Type B pancreatic cell (in vitro differentiated cells): Measurements from ENCODE around the gene ITSN2. TPM values are rescaled to one million over a fixed set of nuclear protein-coding genes. Genes with fewer than 3 reads are reported as not detected.

ENCODE experiments used
- DNase-seq: peaks from one replicate; pipeline ENCODE4 v3.0.0; 2021; ENCODE audit warnings: mixed read lengths; ENCODE audit not compliant: unreplicated experiment; ENCODE audit errors: extremely low spot score
- H3K27ac Mint-ChIP-seq: 2 replicates; pipeline ENCODE4 v1.8.0; 2021; ENCODE audit warnings: mild to moderate bottlenecking, mixed read lengths
- H3K27me3 Mint-ChIP-seq: 2 replicates; pipeline ENCODE4 v1.8.0; 2021; ENCODE audit warnings: mixed read lengths
- H3K36me3 Mint-ChIP-seq: 2 replicates; pipeline ENCODE4 v1.8.0; 2021; ENCODE audit warnings: mixed read lengths
- H3K4me1 Mint-ChIP-seq: one replicate; pipeline ENCODE4 v1.8.0; 2021; ENCODE audit warnings: mixed read lengths; ENCODE audit not compliant: unreplicated experiment
- H3K4me3 Mint-ChIP-seq: 2 replicates; pipeline ENCODE4 v1.8.0; 2021; ENCODE audit warnings: mild to moderate bottlenecking, mixed read lengths
- H3K9me3 Mint-ChIP-seq: 2 replicates; pipeline ENCODE4 v1.8.0; 2021; ENCODE audit warnings: mixed read lengths
- total RNA-seq: library from RNA; stranded (reverse); gene quantifications from 2 replicates; pipeline ENCODE4 v1.2.1, GENCODE V29; 2021; ENCODE audit warnings: low replicate concordance
- TF ChIP-seq, protein P1 (sequence below): fragments of 200-600 bp; sonication (generic); conservative IDR thresholded peaks from 2 replicates; pipeline ENCODE4 v1.5.0; 2021; ENCODE audit warnings: antibody characterized with exemption, mild to moderate bottlenecking

ITSN2 gene
- total RNA-seq, 1 donor from 2014 or later, result 18.9 TPM

DNA sequence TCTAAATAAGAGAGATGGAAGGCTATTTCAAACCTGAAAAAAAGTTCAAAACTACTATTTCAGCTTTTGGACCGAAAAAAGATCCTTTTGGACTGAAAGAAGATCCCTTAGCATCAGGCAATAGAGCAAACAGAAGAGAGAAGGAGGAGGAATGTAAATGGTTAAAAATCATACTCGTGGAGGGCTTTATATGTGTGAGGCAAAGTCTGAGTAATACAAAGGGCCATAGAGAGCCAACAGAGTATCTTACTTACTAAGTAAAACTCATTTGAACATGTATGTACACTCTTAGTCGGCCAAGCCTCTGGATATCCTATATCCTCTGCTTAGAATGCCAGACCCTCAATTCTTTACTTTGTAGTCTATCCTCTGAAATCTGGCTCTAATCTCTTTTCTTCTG is 55.7 kb downstream of the ITSN2 start:
- DNase-seq, result no peak
- Mint-ChIP-seq H3K27me3 (no peaks in the 10 kb centered on the region), H3K27ac (no peak overlapping the region), H3K9me3 (no peaks in the 10 kb centered on the region), H3K4me3 (no peak overlapping the region), H3K4me1 (peaks cover 3% of the 10 kb centered on the region), H3K36me3 (peaks cover 27% of the 10 kb centered on the region)
- TF ChIP-seq, protein P1, sequence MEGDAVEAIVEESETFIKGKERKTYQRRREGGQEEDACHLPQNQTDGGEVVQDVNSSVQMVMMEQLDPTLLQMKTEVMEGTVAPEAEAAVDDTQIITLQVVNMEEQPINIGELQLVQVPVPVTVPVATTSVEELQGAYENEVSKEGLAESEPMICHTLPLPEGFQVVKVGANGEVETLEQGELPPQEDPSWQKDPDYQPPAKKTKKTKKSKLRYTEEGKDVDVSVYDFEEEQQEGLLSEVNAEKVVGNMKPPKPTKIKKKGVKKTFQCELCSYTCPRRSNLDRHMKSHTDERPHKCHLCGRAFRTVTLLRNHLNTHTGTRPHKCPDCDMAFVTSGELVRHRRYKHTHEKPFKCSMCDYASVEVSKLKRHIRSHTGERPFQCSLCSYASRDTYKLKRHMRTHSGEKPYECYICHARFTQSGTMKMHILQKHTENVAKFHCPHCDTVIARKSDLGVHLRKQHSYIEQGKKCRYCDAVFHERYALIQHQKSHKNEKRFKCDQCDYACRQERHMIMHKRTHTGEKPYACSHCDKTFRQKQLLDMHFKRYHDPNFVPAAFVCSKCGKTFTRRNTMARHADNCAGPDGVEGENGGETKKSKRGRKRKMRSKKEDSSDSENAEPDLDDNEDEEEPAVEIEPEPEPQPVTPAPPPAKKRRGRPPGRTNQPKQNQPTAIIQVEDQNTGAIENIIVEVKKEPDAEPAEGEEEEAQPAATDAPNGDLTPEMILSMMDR, result no peak

DNA sequence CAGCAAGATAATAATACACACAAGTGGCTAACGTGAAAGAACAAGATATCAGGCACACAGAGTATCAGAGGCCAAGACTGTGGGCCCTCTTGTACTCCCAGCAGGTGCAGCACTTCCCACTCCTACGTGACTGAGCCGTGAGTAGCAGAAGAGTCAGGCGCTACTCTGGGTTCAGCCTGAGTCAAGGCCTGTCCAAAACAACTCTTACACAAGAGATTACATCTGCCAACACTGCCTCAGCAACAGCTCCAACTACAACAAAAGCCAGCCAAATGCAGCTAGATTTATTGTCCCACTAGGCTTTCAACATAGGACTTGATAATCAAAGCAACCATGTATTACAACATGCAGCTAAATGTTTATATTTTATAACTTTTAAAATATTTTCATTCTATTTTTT is 56.2 kb downstream of the ITSN2 start:
- no peak for DNase-seq
- TF ChIP-seq, protein P1, result no peak
- no peak overlapping the region for H3K4me3 Mint-ChIP-seq
- no peaks in the 10 kb centered on the region for H3K27me3 Mint-ChIP-seq
- H3K4me1 Mint-ChIP-seq, result peaks cover 3% of the 10 kb centered on the region
- peaks cover 27% of the 10 kb centered on the region for H3K36me3 Mint-ChIP-seq
- H3K9me3 Mint-ChIP-seq, result no peaks in the 10 kb centered on the region
- H3K27ac Mint-ChIP-seq, result no peak overlapping the region

DNA sequence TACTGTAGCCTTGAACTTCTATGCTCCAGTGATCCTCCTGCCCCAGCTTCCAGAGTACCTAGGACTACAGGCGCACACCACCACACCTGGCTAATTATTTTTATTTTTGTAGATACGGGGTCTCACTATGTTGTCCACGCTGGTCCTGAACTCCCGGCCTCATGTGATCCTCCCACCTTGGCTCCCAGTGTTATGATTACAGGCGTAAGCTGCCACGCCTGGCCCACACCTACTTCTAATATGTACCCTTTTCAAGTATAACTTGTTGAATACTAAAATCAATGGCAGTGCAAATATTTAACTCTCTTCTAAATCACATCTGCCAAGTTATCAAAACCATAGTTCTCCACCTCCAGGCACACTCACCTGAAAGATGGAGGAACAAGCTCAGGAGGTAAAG is 58.7 kb downstream of the ITSN2 start:
- no peaks in the 10 kb centered on the region for H3K27me3 Mint-ChIP-seq
- peaks cover 32% of the 10 kb centered on the region for H3K36me3 Mint-ChIP-seq
- no peak overlapping the region for H3K27ac Mint-ChIP-seq
- H3K4me3 Mint-ChIP-seq, result no peak overlapping the region
- TF ChIP-seq, protein P1, result no peak
- DNase-seq, result no peak
- peaks cover 6% of the 10 kb centered on the region for H3K9me3 Mint-ChIP-seq
- H3K4me1 Mint-ChIP-seq, result peaks cover 3% of the 10 kb centered on the region

DNA sequence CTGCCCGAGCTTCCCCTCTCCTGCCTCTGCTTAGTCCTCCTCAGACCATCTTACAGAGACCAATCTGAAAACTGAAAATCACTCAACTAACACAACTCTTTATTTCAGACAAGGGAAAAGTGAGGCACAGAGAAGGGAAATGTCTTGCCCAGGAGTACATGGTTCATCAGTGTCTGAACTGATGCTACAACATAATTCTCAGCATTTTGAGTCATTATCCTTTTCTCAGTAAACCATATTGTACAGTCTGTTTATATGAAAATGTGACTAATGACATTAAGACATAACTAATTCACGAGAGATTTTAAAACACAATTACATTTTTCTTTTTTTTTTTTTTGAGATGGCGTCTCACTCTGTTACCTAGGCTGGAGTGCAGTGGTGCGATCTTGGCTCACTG is 62.7 kb downstream of the ITSN2 start:
- H3K4me1 Mint-ChIP-seq, result no peaks in the 10 kb centered on the region
- H3K36me3 Mint-ChIP-seq, result peaks cover 46% of the 10 kb centered on the region
- H3K27ac Mint-ChIP-seq, result no peak overlapping the region
- no peak for DNase-seq
- H3K4me3 Mint-ChIP-seq, result no peak overlapping the region
- H3K27me3 Mint-ChIP-seq, result no peaks in the 10 kb centered on the region
- H3K9me3 Mint-ChIP-seq, result peaks cover 6% of the 10 kb centered on the region
- TF ChIP-seq, protein P1, result no peak

DNA sequence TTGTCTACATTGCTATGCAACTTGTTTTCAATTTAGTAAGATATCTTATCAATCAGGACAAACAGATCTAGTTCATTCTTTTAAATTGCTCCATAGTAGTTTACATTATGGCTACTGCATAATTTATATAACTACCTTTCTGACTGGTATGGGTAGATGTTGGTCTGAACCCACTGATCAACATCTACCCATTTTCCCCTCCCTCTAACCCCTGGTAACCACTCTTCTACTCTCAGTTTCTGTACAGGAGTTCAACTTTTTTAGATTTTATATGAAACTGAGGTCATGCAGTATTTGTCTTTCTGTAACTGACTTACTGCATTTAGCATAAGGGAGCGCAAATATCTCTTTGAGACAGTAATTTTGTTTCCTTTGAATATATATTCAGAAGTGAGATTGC is 73.2 kb downstream of the ITSN2 start:
- DNase-seq, result no peak
- Mint-ChIP-seq H3K27me3 (no peaks in the 10 kb centered on the region), H3K9me3 (no peaks in the 10 kb centered on the region), H3K4me3 (no peak overlapping the region), H3K4me1 (no peaks in the 10 kb centered on the region), H3K27ac (no peak overlapping the region), H3K36me3 (peaks cover 13% of the 10 kb centered on the region)
- TF ChIP-seq, protein P1, result no peak
